GM12875 (cell line): ENCODE results near the gene PLBD1.

Source experiments
- H3K4me3 ChIP-seq: one replicate; pipeline ENCODE4 v1.5.1; 2011; ENCODE audit warnings: low read depth, low read length, control low read depth
- CTCF ChIP-seq: IDR thresholded peaks from 2 replicates; pipeline ENCODE4 v1.5.1; 2011; ENCODE audit warnings: low read depth, mild to moderate bottlenecking, control low read depth, inconsistent platforms, low read length, moderate library complexity, borderline replicate concordance; ENCODE audit not compliant: insufficient read depth

PLBD1 gene

GRCh38 chr12:14510574-14510973 is 57.1 kb downstream of the PLBD1 start:
- no peak overlapping the region for H3K4me3 ChIP-seq
- no peak for TF ChIP-seq CTCF

DNA sequence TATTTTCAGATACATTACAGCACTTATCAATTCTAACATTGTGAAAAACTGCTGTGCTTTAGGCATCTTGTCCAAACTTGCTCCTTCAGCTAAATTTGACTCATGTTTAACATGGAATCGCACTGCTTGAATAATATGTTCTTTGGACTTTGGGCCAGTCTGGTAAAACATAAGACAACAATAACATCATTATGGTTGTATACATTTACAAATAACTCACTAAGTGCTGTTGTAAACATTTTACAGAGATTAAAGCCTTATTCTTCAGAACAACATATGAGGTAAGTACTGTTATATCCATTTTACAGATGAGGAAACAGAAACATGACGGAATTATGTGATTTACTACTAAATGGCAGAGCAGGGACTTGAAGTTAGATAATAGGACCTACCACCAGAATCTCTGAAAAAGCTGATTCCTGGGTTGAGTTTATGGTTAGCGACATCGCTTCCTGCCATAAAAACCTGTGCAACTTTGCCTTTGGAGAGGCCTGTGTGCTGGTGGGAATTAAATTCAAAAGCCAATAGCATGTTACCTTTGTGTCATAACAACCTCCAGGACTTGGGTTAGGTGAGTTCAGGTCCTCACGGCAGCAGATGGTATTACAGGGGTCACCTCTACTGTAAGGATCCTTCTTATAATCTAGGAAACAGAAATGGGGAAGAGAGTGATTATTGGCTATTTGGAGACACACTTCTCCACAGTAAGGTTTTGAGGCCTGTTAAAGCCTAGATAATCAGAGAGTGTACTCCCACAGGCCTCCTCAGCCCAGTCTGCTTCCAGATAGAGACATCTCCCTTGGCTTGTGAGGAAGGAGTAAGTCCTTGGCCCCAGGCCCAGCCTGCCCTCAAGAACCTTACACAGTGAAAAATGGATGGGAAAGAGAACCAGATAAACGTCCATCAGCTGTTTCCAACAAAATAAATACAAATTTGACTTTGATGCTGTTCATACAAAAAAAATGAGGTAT is 61.8 kb downstream of the PLBD1 start:
- TF ChIP-seq CTCF = no peak
- no peak overlapping the region for H3K4me3 ChIP-seq

GRCh38 chr12:14495326-14495725 is 72.4 kb downstream of the PLBD1 start:
- TF ChIP-seq CTCF = no peak

GRCh38 chr12:14482886-14483285 is 84.8 kb downstream of the PLBD1 start:
- no peak overlapping the region for H3K4me3 ChIP-seq
- no peak for TF ChIP-seq CTCF

More at GRCh38 chr12:14495326-14495725, 72.4 kb downstream of the PLBD1 start:
- no peak overlapping the region for H3K4me3 ChIP-seq

DNA sequence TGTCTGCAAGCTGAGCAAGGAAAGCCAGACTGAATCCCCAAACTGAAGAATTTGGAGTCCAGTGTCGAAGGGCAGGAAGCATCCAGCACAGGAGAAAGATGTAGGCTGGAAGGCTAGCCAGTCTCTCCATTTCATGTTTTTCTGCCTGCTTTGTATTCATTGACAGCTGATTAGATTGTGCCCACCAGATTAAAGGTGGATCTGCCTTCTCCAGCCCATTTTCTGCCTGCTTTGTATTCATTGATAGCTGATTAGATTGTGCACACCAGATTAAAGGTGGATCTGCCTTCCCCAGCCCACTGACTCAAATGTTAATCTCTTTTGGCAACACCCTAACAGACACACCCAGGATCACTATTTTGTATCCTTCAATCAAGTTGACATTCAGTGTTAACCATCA is 85.3 kb downstream of the PLBD1 start:
- H3K4me3 ChIP-seq = no peak overlapping the region
- no peak for TF ChIP-seq CTCF

- no peak for TF ChIP-seq CTCF
- H3K4me3 ChIP-seq = no peak overlapping the region
These were observed 86.5 kb downstream of the PLBD1 start for GRCh38 chr12:14481201-14481600.

- no peak overlapping the region for H3K4me3 ChIP-seq
- no peak for TF ChIP-seq CTCF
These were observed 88.7 kb downstream of the PLBD1 start for GRCh38 chr12:14479004-14479403.
